CD4-positive, alpha-beta T cell treated with Interleukin-6 for 4 hours (primary cell): Measurements from ENCODE around the gene FAM219B.
"Not testable (repeated sequence)": the region's sequence is repeated elsewhere in the genome, so short reads cannot be mapped to it uniquely, and the experiment has no call there.

Experiments
- DNase-seq: peaks from one replicate; pipeline ENCODE4 v3.0.0-alpha.2; 2020; ENCODE audit warnings: mixed read lengths

FAM219B gene, protein sequence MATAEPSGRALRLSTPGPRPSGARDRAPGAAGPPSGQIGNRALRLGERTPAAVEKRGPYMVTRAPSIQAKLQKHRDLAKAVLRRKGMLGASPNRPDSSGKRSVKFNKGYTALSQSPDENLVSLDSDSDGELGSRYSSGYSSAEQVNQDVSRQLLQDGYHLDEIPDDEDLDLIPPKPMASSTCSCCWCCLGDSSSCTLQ

DNA sequence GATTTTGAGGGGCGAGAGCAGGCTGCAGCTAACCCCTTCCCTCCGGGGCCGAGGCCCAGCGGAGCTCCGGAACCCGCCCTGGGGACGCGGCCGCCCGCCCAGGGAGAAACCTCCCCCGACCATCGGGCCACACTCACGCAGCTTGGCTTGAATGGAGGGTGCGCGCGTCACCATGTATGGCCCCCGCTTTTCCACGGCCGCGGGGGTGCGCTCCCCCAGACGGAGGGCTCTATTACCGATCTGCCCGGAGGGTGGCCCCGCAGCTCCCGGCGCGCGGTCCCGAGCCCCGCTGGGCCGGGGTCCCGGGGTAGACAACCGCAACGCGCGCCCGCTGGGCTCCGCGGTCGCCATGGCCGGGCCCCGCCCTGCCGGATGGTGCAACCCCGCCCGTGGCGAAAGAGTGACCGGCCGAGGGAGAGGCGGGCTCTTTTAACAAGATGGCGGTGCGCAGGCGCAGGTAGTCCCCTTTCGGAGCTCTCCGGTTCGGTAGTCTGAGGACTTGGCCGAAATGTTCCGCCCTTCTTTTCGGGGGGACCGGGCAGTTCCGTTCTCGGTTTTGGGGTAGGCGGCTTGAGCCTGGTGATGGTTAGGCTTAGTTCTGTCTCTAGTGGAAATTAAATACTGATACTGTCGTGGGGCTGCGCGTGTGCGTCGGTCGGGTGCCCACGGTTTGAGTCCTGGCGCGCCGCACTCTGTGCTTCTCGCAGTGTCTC is at the start of gene FAM219B:
FAM219B (minus strand) TSS at position 402 of the 713 bp plus-strand sequence; CDS start at position 351, 51 bp downstream.
- peak; percentile 76 for DNase-seq

DNA sequence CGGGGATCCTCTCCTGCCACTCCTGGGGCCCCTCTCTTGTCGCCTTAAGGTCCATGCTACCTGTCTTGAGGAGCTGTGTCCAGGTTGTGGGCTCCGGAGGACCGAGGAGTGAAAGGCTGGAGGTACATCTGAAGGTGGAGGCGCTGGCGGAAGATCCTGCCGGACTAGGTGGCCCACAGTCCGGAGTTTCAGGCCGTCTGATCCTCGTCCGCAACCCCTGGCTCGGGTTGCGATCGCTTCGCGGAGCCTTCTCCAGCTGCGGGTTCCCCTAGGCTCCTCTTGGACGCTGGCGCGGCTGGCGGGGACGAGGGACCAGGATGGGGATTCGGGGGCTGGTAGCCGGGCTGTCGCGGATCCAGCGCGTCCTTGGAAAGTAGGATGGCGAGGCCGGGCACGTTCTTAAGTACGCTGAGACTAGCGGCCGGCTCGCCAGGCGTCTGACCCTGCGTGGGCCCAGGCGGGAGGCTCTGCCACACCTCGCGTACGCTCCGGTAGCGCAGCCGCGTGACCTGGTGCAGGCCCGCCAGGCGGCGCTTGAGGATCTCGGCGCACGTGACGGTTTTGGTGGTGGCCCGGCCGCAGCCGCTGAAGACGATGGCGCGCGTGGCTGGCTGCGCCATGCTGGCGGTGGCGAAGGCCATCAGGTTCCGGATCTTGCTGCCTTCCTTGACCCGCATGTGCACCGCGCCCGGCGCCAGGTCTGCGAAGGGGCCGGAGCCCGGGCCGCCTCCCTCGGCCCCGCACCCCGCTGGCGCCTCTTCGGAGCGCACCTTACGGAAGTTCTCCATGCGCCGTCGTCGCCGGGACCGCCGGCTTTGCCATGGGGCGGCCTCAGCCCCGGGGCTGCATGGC is 49.4 kb upstream of the FAM219B start:
- peak; percentile 76 for DNase-seq

DNA sequence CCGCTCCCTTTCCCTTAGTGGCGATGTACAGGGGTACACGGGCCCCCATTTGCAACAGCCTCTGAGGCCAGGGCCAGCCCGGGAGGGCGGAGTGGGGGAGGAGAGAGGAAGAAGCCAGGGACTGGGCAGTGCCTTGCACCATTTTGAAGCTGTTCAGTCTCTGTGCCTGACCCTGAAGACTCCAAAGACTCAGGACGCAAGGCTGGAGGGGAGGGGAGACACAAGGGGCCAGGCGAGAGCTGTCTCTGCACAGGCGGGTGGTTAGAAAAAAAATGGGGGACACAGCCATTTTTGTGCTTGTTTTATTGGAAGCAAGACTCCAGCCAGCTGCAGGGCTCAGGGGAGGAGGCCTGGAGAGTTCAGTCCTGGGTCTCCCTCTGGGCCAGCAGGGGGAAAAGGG is 48.4 kb upstream of the FAM219B start:
- no peak for DNase-seq

DNA sequence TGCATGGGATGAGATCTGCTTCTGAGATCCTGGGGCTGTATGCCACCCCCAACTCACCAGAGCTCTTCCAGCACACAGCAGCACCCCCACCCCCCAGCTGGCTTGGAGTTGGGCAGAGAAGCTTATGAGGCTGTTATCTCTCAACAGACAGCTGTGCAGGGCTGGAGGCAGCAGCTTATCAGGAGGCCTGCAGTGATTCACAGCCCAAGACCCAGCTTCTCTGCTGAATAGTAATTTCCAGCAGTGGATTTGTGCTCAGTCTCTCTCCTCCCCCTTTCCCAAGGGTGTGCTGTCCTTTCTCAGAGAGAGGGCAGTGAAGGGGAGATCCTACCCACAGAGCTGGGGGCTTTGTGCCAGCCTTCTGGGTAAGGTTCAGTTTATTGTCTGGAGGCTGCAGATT is 47.9 kb upstream of the FAM219B start:
- DNase-seq: no peak

DNA sequence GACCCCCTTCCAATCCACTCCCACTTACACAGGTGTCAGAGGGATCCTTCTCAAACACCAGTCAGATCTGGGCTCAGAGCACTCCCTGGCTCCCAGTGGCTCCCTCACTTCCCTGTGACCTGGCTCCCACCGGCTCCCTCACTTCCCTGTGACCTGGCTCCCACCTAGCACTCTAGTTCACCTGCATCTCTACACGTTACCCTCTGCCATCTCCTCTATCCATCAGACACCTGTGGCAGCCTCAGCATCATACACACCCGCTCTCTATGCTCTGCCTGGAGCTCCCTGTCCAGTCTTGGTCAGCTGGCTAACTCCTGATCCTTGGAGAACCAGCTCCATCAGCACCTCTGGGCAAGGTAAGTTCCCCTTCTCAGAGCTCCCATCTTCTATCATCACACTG is 44.4 kb upstream of the FAM219B start:
- DNase-seq: no peak

DNA sequence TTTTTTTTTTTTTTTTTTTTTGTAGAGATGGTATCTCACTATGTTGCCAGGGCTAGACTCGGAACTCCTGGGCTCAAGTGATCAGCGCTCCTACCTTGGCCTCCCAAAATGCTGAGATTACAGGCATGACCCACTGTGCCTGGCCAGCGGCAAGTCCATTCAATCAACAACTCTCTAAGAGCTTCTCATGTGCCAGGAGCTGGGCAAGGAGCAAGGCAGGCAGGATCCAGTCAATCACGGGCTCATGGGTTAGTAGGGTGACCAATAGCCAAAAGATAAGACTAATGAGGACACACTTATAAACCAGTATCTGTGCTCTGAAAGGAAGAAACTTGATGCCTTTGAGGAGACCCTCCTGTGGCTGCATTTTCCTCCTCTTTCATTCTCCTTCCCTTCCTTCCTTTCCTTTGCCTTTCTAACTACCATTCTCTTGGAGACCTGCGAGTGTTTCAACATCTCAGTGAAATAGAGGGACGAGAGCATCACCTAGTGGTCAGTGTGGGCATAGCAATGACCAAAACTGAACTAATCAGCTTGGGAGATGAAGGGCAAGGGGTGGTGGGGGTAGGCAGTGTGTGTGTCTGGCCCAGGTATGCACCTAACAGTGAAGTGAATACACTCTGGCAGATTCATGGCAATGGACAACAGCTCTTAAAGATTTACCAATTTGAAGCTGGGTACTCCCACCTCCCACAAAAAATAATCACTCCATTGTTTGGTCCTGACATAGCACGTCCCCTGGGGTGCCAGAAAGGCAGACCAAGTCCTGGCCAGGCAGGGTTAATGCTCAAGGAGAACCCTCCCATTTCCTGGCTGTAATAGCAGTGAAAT is 43.6 kb upstream of the FAM219B start:
- peak; percentile 80 for DNase-seq

DNA sequence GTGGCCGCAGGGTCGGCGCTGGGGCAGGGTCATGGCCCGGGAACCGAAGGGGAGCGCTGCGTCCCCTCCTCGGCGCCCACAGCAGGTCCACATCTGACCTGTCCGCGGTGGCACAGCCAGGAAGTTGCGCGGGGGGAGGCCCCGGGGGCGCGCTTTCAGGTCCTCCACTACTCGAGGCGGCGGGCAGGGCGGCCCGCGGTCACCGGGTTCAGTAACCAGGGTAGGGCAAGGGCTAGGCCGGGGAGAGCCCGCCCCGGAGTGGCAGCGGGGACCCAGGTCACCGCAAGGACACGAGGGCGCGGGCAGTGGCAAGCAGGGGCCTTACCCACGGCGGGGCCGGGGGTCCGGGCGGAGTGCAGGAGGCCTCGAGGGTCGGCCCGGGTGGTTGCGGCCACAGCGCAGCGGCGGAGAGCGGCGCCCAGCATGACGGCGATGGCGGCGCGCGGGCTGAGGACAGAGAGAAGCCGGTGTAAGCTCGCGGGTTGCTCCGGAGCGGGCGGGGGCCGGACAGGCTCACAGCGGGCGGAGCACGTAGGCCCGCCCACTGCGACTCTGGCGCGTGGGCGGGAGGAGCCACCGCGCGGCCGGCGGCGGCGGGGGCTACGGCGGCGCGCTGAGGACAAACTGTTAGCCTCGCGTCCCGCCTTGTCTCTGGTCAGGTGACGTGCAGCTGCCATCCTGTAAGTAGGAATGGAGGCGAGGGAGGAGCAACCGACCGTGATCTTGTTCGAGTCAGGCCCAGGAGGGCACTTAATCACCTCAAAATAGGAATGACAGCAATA is 31.1 kb upstream of the FAM219B start, which contains the start of gene COX5A:
COX5A (minus strand) TSS at position 484 of the 782 bp plus-strand sequence; CDS start at position 425, 59 bp downstream.
- peak; percentile 92 for DNase-seq

DNA sequence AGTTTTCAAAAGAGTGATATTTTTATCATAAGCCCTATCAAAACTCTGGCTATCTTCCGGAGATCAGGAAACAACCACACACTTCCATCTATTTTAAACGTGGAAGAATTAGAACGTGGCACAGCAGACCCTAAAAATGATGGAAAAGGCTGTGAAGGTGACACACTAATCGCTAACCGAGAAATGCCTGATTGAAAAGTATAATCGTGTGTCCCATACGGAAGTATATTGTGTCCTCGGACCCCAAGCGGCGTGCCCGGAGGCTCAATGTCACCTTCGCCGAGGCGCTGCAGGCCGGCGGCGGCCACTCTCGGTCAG is 30.6 kb upstream of the FAM219B start:
- DNase-seq: no peak

DNA sequence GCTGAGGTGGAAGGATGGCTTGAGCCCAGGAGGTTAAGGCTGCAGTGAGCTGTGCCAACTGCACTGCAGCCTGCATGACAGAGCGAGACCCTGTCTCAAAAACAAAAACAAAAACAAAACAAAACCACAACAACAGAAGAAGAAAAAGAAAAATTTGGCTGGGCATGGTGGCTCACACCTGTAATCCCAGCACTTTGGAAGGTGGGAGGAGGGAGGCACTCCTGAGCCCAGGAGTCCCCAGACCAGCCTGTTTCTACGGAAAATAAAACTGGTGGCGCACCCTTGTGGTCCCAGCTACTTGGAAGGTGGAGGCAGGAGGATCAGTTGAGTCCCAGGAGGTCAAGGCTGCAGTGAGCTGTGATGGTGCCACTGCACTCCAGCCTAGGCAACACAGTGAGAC is 28.5 kb upstream of the FAM219B start:
- not testable (repeated sequence) for DNase-seq

DNA sequence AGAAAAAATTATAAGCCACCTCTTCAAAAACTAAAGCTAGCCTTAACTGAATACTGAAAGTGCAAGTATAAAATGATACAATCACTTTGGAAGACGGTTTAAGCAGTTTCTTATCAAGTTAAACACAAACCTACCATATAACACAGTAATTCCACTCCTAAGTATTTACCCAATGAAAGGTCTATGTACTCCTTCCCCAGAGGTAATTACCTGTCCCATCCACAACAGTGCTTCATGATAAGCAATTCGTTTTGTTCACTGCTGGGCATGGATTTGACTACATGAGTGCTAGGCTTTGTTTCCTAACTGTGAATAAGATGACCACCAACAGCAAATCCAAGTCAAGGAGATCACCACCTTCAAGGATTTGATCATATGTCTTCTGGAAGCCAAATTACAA is 26.9 kb upstream of the FAM219B start:
- no peak for DNase-seq

DNA sequence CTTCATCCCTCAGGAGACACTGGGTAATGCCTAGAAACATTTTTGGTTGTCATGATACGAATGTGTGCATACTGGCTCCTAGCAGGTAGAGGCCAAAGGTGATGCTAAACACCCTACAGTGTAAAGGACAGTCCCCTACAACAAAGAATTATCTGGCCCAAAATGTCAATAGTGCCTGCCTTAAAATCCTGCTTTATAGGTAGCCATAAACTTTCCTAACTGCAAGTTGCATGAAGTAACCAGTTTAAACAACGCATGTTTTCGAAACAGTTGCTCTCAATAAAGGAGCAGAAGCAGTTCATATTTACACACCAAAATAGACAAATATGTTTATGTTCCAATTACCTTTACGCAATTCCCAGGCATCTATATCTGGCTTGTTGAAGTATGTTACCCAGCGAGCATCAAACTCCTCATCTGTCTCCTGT is 22.1 kb upstream of the FAM219B start:
- DNase-seq: no peak

DNA sequence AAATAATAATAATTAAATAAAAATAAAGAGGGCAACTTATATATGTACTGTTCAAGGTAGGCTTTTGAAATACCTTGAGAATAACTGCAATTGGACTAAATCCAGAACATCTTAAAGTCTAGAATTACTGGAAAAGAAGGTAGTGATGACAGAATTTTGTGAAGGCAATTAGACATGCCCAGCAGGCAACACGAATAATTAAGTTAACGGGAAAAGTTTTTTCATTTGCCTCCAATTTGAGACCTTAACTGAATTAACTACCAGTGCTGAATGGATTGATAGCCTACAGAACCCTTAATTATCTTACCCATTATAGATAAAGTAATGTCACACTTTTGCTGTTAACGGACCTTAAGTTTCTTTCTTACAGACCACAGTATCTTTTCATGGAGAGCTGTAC is 17.9 kb upstream of the FAM219B start:
- no peak for DNase-seq

DNA sequence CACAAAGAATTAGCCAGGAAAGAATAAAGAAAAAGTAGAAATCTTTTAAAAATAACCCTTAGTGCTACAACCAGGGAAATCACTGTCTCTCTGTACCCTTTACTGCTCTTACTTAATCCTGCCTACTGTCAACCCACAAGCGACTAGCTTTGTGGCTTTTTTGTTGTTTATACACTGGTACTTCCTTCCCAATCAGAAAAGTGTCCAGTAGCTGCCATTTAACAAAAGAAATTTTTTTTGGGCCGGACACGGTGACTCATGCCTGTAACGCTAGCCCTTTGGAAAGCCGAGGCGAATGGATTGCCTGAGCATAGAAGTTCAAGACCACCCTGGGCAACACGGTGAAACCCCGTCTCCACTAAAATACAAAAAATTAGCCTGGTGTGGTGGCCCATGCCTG is 13.8 kb upstream of the FAM219B start:
- no peak for DNase-seq

DNA sequence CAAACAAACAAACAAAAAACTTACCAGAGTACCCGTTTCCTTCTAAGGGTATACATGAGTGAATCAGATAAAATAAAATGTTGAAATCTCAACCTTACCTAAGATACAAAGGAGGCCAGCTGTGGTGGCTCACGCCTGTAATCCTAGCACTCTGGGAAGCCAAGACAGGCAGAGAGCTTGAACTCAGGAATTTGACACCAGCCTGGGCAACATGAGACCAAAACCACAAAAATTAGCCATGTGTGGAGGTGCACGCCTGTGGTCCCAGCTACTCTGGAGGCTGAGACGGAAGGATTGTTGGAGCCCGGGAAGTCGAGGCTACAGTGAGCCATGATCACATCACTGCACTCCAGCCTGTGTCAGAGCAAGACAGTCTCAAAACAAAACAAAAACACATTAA is 11.0 kb upstream of the FAM219B start:
- no peak for DNase-seq

DNA sequence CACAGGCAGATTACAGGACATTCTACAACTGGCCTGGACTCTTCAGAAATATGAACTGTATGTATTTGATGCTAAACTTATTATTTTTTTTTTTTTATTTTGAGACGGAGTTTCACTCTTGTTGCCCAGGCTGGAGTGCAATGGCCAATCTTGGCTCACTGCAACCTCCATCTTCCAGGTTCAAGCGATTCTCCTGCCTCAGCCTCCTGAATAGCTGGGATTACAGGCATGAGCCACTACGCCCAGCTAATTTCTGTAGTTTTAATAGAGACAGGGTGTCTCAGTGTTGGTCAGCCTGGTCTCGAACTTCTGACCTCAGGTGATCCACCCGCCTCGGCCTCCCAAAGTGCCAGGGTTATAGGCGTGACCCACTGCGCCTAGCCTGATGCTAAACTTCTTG is 7.1 kb upstream of the FAM219B start:
- DNase-seq: not testable (repeated sequence)

DNA sequence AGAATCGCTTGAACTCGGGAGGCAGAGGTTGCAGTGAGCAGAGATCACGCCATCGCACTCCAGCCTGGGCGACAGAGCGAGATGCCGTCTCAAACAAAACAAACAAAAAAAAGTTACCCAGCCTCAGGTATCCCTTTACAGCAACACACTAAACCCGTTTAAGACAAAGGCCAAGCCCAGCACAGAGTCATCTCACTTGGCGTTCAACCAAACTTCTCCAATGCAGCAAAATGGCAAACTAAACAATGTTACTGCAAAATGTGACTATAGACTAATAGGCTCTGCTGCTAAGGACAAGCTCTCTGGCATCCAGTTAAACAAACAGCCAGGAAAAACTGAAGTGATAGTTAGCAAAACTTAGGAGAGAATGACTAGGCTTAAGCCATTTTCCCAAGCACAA is 6.4 kb upstream of the FAM219B start:
- DNase-seq: no peak

DNA sequence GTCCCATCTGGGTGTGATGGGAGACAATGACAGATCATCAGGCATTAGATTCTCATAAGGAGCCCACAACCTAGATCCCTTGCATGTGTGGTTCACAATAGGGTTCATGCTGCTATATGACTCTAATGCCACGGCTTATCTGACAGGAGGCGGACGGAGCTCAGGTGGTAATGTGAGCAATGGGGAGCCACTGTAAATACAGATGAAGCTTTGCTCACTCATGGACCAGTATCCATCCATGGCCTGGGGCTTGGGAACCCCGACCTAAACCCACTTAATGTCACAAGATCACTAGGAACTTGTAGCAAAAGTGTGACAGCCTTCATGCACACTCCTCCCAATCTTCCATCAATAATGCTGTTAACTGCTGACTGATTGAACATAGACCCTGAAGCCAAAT is 2.0 kb upstream of the FAM219B start:
- DNase-seq: no peak

DNA sequence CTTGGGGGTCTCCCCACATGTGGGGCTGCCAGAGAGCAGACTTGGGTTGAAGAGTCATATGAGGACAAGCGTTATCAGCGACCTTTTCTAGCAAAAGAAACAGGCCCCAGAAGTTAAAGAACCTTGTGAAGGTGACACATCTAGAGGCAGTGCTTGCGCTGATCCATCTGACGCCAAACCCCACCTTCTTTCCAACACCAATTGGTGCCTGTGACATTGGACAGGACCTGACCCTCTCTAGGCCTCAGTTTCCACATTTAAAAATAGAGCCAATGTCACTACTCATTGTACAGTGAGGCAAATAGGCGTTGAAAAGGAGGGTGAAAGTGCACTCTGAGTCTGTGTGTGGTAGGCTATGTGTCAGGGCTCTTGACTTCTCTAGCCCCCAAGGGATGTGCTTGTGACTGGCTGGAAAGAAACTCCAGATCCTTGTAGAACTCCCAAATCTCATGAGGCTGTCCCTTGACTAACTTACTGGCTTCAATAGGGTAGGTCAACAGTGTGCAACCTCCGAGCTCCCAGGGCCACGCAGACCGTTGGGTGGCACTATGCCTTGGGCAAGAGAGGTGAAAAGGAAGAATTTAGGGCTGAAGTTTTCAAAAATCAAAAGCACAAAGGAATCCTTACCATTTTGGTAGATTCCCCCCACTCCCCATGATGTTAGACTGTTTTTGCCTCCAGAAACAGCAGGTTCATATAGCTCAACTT is 666 bp upstream of the FAM219B start:
- DNase-seq: no peak

DNA sequence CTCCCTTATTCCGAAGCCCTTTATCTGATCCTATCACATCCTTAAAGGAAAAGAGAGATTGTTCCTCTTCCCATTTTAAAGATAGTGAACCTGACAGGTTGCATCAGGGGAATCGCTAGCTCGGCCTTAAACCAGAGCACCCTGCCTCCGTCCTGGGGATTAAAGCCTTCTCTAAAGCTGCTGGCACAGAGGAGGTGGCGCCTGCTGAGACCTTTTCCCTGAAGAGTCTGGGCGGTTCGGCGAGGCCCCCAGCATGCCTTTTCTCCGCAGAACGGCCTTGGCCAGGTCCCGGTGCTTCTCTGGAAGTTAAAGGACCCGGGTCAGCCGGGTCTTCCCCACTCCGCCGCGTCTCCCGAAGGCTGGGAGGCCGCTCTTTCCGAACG is 593 bp downstream of the FAM219B start:
- peak; percentile 40 for DNase-seq

DNA sequence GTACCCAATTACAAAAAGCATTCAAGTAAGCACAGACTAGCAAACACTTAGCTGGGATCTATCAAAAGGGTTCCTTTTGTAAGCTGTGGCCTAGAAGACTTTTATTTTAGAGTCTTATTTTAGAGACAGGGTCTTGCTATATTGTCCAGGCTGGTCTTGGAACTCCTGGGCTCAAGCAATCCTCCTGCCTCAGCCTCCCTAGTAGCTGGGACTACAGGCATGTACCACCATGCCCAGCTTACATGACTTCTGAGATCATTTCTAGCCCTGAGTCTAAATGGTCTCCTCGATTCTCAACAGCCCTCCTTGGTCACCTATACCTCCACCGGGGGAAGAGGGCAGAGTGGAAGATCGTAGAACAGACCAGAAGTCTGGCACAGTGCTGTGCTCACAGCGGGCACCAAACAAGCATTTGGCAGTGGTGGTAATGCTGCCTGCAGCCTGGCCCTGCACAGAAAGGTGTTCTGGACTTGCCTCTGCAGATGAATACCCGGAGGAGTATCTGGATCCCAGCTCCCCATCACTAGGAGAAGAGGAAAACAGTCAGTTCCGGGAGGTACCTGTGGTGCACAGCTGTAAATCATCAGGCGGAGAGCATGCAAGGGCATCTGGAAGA is 2.4 kb downstream of the FAM219B start:
- no peak for DNase-seq

DNA sequence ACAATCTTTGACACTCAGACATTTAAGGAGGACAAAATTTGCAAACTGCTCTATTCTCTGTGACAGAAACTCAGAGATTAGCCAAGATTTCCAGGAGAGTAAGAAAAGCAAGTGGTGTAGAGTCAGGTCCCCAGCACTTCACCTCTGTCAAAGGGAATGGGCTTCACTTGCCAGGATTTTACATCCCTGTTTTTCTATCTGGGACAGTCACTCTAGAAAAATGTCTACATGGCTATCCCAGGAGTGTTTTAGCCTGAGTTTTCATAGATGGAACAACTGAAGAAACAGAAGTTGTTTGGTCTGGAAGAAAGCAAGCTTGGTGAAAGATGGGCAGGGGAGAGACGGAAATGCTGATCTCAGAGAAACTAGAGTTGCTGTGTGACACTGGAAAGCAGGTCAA is 3.0 kb downstream of the FAM219B start:
- DNase-seq: no peak
